SHP77 (cell line): ENCODE measurements around the gene SNRNP27.
"Not testable (repeated sequence)": the region's sequence is repeated elsewhere in the genome, so short reads cannot be mapped to it uniquely, and the experiment has no call there.

Experiments
- DNase-seq, 2 experiments: peaks; one replicate each; lab custom pipeline; 2025; lab: John Stamatoyannopoulos, UW

SNRNP27 gene

GRCh38 chr2:69946351-69947324 lies 52.9 kb downstream of the SNRNP27 start:
- no peak for DNase-seq

GRCh38 chr2:69947325-69947931 lies 53.7 kb downstream of the SNRNP27 start:
- no peak for DNase-seq

GRCh38 chr2:69948032-69948962 lies 54.5 kb downstream of the SNRNP27 start:
- DNase-seq = no peak

GRCh38 chr2:69948963-69949645 lies 55.3 kb downstream of the SNRNP27 start:
- no peak for DNase-seq

- DNase-seq = no peak
These were observed 56.5 kb downstream of the SNRNP27 start for GRCh38 chr2:69950241-69950640.

GRCh38 chr2:69950671-69951070 lies 56.9 kb downstream of the SNRNP27 start:
- not testable (repeated sequence) for DNase-seq

GRCh38 chr2:69952336-69953115 lies 58.8 kb downstream of the SNRNP27 start:
- no peak for DNase-seq

- DNase-seq = no peak
These were observed 60.3 kb downstream of the SNRNP27 start for GRCh38 chr2:69954084-69954483.
